K562 (cell line): ENCODE data around the gene ACSL3. TPM values are rescaled to one million over a fixed set of nuclear protein-coding genes. Genes with fewer than 3 reads are reported as not detected.

ENCODE experiments used
- BRD4 ChIP-seq: fragments of 200-600 bp; sonication (generic); IDR thresholded peaks from 2 replicates; pipeline ENCODE4 v1.6.1; 2017; ENCODE audit warnings: inconsistent platforms
- CREB1 ChIP-seq, 2 experiments: sonication (generic) in 1 of 2; formaldehyde crosslinking in 1 of 2; IDR thresholded peaks; 2 replicates each; pipeline versions ENCODE4 v1.6.1 to v1.8.0; 2012 to 2022; ENCODE audit warnings: inconsistent platforms in 1 of 2, mild to moderate bottlenecking in 1 of 2, missing genetic modification reagents in 1 of 2, moderate library complexity in 1 of 2
- CREM ChIP-seq: IDR thresholded peaks from 2 replicates; pipeline ENCODE4 v1.6.1; 2014; ENCODE audit warnings: antibody characterized with exemption, low read depth
- EP300 ChIP-seq: IDR thresholded peaks from 2 replicates; pipeline ENCODE4 v1.6.1; 2012; ENCODE audit warnings: low read length, improper control_type of control experiment
- FOXA3 ChIP-seq, 2 experiments: fragments of 450-650 bp in 1 of 2; sonication (generic) in 1 of 2; formaldehyde crosslinking; IDR thresholded peaks in 1 of 2; conservative IDR thresholded peaks in 1 of 2; 2 replicates each; pipeline versions ENCODE4 v1.4.0 to v1.8.0; 2020 to 2022; ENCODE audit warnings: mild to moderate bottlenecking in 2 of 2, missing genetic modification reagents in 1 of 2
- GATAD2B ChIP-seq: fragments of 450-650 bp; IDR thresholded peaks from 2 replicates; pipeline ENCODE4 v1.6.1; 2017; ENCODE audit warnings: mild to moderate bottlenecking, borderline replicate concordance
- GTF2E2 ChIP-seq: fragments of 200-800 bp; sonication (Bioruptor generic); IDR thresholded peaks from 2 replicates; pipeline ENCODE4 v1.6.1; 2016; ENCODE audit warnings: missing genetic modification characterization, missing compliant biosample characterization
- HDAC1 ChIP-seq, 2 experiments: fragments of 450-650 bp; IDR thresholded peaks; 2 replicates each; pipeline ENCODE4 v1.6.1; 2016 to 2017; ENCODE audit warnings: inconsistent platforms in 1 of 2, mild to moderate bottlenecking in 1 of 2, moderate library complexity in 1 of 2
- MAX ChIP-seq: sonication (generic); formaldehyde crosslinking; IDR thresholded peaks from 2 replicates; pipeline ENCODE4 v1.9.0; 2022; ENCODE audit warnings: mild to moderate bottlenecking, missing genetic modification reagents
- MEIS2 ChIP-seq: fragments of 450-650 bp; IDR thresholded peaks from 2 replicates; pipeline ENCODE4 v1.6.1; 2014; ENCODE audit warnings: mild to moderate bottlenecking; ENCODE audit not compliant: partially characterized antibody
- MTA2 ChIP-seq: fragments of 450-650 bp; IDR thresholded peaks from 2 replicates; pipeline ENCODE4 v1.6.1; 2016; ENCODE audit warnings: low read depth
- MTA3 ChIP-seq: fragments of 450-650 bp; formaldehyde crosslinking; IDR thresholded peaks from 2 replicates; pipeline ENCODE4 v1.6.1; 2017; ENCODE audit warnings: mild to moderate bottlenecking, borderline replicate concordance
- PCBP1 ChIP-seq: fragments of 200-400 bp; formaldehyde crosslinking; IDR thresholded peaks from 2 replicates; pipeline ENCODE4 v1.6.1; 2018; ENCODE audit warnings: mild to moderate bottlenecking, low read depth, low read length; ENCODE audit not compliant: poor library complexity, severe bottlenecking
- PRMT5 ChIP-seq: sonication (generic); formaldehyde crosslinking; IDR thresholded peaks from 2 replicates; pipeline ENCODE4 v1.5.0; 2020; ENCODE audit warnings: missing genetic modification reagents
- RAD51 ChIP-seq: fragments of 450-650 bp; IDR thresholded peaks from 2 replicates; pipeline ENCODE4 v1.7.1; 2016; ENCODE audit warnings: low read depth, mild to moderate bottlenecking, borderline replicate concordance
- RFX1 ChIP-seq: fragments of 450-650 bp; IDR thresholded peaks from 2 replicates; pipeline ENCODE4 v1.6.1; 2016; ENCODE audit warnings: mild to moderate bottlenecking, moderate library complexity
- RFX5 ChIP-seq: IDR thresholded peaks from 2 replicates; pipeline ENCODE4 v1.6.1; 2011; ENCODE audit warnings: low read depth, mild to moderate bottlenecking, improper control_type of control experiment, low read length
- RUNX1 ChIP-seq: sonication (generic); IDR thresholded peaks from 2 replicates; pipeline ENCODE4 v1.6.1; 2016; ENCODE audit warnings: antibody characterized with exemption, low read depth
- SIN3A ChIP-seq, 2 experiments: fragments of 150-350 bp in 1 of 2; IDR thresholded peaks; 2 replicates each; pipeline ENCODE4 v1.6.1; 2011 to 2016; ENCODE audit warnings: borderline replicate concordance in 2 of 2, low read depth in 2 of 2, low read length in 2 of 2, mild to moderate bottlenecking in 2 of 2, moderate library complexity in 2 of 2; ENCODE audit not compliant: control insufficient read depth in 1 of 2
- SP1 ChIP-seq: sonication (generic); formaldehyde crosslinking; IDR thresholded peaks from 2 replicates; pipeline ENCODE4 v1.8.1; 2022; ENCODE audit warnings: mild to moderate bottlenecking, missing genetic modification reagents
- TCF7L2 ChIP-seq: fragments of 150-350 bp; IDR thresholded peaks from 2 replicates; pipeline ENCODE4 v1.6.1; 2016; ENCODE audit warnings: low read depth, mild to moderate bottlenecking, low read length, moderate library complexity
- ZBTB1 ChIP-seq: sonication (generic); formaldehyde crosslinking; IDR thresholded peaks from 2 replicates; pipeline ENCODE4 v1.8.1; 2023; ENCODE audit warnings: missing genetic modification reagents, low read depth, mild to moderate bottlenecking, borderline replicate concordance
- ZC3H11A ChIP-seq: IDR thresholded peaks from 2 replicates; pipeline ENCODE4 v1.6.1; 2012; ENCODE audit warnings: low read depth, low read length, improper control_type of control experiment
- ZMIZ1 ChIP-seq, 2 experiments: fragments of 150-350 bp in 1 of 2; IDR thresholded peaks; 2 replicates each; pipeline ENCODE4 v1.6.1; 2012 to 2016; ENCODE audit warnings: low read depth in 2 of 2, low read length in 2 of 2, mild to moderate bottlenecking in 1 of 2, moderate library complexity in 1 of 2
- ZNF511 ChIP-seq: sonication (generic); formaldehyde crosslinking; IDR thresholded peaks from 2 replicates; pipeline ENCODE4 v1.8.0; 2022; ENCODE audit warnings: mild to moderate bottlenecking, missing genetic modification reagents
- polyA plus RNA-seq, 8 experiments: library from polyadenylated mRNA; depleted of rRNA in 4 of 8; stranded (reverse) in 5 of 8; unstranded in 3 of 8; fragments of >200 nt; fragmentation: Nextera tagmentation in 2 of 8; fragmentation: Illumina TruSeq in 1 of 8; extraction: Ambion mirVana in 2 of 8; extraction: Trizol in 1 of 8; gene quantifications; 2 replicates each; pipeline versions ENCODE4 v1.2.1 to v1.2.3, GENCODE V29; 2011 to 2014; ENCODE audit warnings: inconsistent platforms in 1 of 8, missing spikeins in 1 of 8
- total RNA-seq, 7 experiments: library from RNA; depleted of rRNA in 6 of 7; stranded (reverse); fragments of >200 nt in 6 of 7; fragmentation: Illumina TruSeq in 2 of 7; extraction: Trizol in 2 of 7; gene quantifications; 2 replicates each; pipeline versions ENCODE4 v1.2.1 to v1.2.3, GENCODE V29; 2011 to 2021; ENCODE audit warnings: low replicate concordance in 1 of 7

Gene ACSL3
- total and polyA plus RNA-seq, 9 of the 15 experiments (the other 6 are each of a cell fraction or from before 2014, with no cell fraction given) = 21.3 to 123 (median 85.2) TPM

GRCh38 chr2:222860740-222861410 is at the start of gene ACSL3 (continued):
- no peak for TF ChIP-seq FOXA3 (CRISPR knock-in tag; conservative IDR thresholded peaks at IDR 0.05 in 1 of 2, IDR thresholded peaks at IDR 0.05 in 1 of 2)
- 0 out of 2 replicates have a peak, but pooled peaks have one; percentile 19 for TF ChIP-seq EP300
- peak; percentile 85 for TF ChIP-seq CREB1 (IDR thresholded peaks at IDR 0.05)
- TF ChIP-seq CREB1 (CRISPR knock-in tag; IDR thresholded peaks at IDR 0.05) = peak; percentile 72; the same call in 1 of the 2 replicates
- TF ChIP-seq RFX1 = no peak
- TF ChIP-seq SP1 (CRISPR knock-in tag) = peak; percentile 60
- TF ChIP-seq ZMIZ1 (IDR thresholded peaks at IDR 0.05; ENCODE audit: low read depth in 2 of 2, low read length in 2 of 2) = peak in 1 of 2 experiments; percentile 38; a peak in 1 of 4 replicates
- peak; percentile 51; the same call in 1 of the 2 replicates for TF ChIP-seq GATAD2B
- no peak for TF ChIP-seq PRMT5 (CRISPR knock-in tag)
- TF ChIP-seq RFX5 = no peak
- TF ChIP-seq MTA3 = peak; percentile 85
- TF ChIP-seq BRD4 = peak; percentile 48; the same call in 1 of the 2 replicates
- TF ChIP-seq MEIS2 = no peak
- no peak for TF ChIP-seq PCBP1
- TF ChIP-seq GTF2E2 (tag) = peak; percentile 64; the same call in 1 of the 2 replicates
- peak in 1 of 2 experiments; percentile 46; a peak in 2 of 4 replicates for TF ChIP-seq HDAC1 (IDR thresholded peaks at IDR 0.05)
- TF ChIP-seq MTA2 = no peak
- peak; percentile 88 for TF ChIP-seq CREM
- peak; percentile 55; the same call in 1 of the 2 replicates for TF ChIP-seq MAX (CRISPR knock-in tag)
- TF ChIP-seq ZNF511 (CRISPR knock-in tag) = no peak; the same call in 1 of the 2 replicates
- peak; percentile 40; the same call in 1 of the 2 replicates for TF ChIP-seq RAD51
- TF ChIP-seq RUNX1 = no peak
- no peak for TF ChIP-seq ZC3H11A
- TF ChIP-seq ZBTB1 (CRISPR knock-in tag) = peak; percentile 84
- TF ChIP-seq SIN3A (IDR thresholded peaks at IDR 0.05; ENCODE audit: borderline replicate concordance in 2 of 2, control insufficient read depth in 1 of 2, low read depth in 2 of 2, low read length in 2 of 2) = peak in 1 of 2 experiments; percentile 46; a peak in 1 of 4 replicates
- TF ChIP-seq TCF7L2 = no peak
